NT2/D1 (cell line): Measurements from ENCODE around the gene GRM7.
"Not testable (repeated sequence)": the region's sequence is repeated elsewhere in the genome, so short reads cannot be mapped to it uniquely, and the experiment has no call there.

Experiments
- DNase-seq: peaks from one replicate; pipeline ENCODE4 v3.0.0-alpha.2; 2011; ENCODE audit warnings: low read depth, low spot score
- H3K27me3 ChIP-seq: 2 replicates; pipeline ENCODE4 v1.6.0; 2011; ENCODE audit warnings: mild to moderate bottlenecking; ENCODE audit not compliant: insufficient read length, insufficient read depth
- H3K36me3 ChIP-seq: 2 replicates; pipeline ENCODE4 v1.6.1; 2011; ENCODE audit warnings: mild to moderate bottlenecking, low read length, mixed read lengths; ENCODE audit not compliant: insufficient read depth, insufficient read length
- H3K4me1 ChIP-seq: 2 replicates; pipeline ENCODE4 v1.5.1; 2011; ENCODE audit not compliant: insufficient read depth, insufficient read length
- H3K4me3 ChIP-seq: 2 replicates; pipeline ENCODE4 v1.5.1; 2011; ENCODE audit warnings: low read depth; ENCODE audit not compliant: insufficient read length
- H3K9ac ChIP-seq: 2 replicates; pipeline ENCODE4 v1.6.0; 2011; ENCODE audit warnings: low read depth; ENCODE audit not compliant: insufficient read length
- H3K9me3 ChIP-seq: 2 replicates; pipeline ENCODE4 v1.5.1; 2011; ENCODE audit warnings: mild to moderate bottlenecking, low read length; ENCODE audit not compliant: insufficient read depth
- SUZ12 ChIP-seq: IDR thresholded peaks from 2 replicates; pipeline ENCODE4 v1.6.1; 2011; ENCODE audit not compliant: insufficient read length, insufficient read depth; ENCODE audit errors: extremely low read depth
- YY1 ChIP-seq: IDR thresholded peaks from 2 replicates; pipeline ENCODE4 v1.6.1; 2011; ENCODE audit not compliant: insufficient read length, insufficient read depth
- ZNF274 ChIP-seq: IDR thresholded peaks from 2 replicates; pipeline ENCODE4 v1.6.1; 2011; ENCODE audit warnings: mild to moderate bottlenecking, low read depth, low read length

Gene GRM7

DNA sequence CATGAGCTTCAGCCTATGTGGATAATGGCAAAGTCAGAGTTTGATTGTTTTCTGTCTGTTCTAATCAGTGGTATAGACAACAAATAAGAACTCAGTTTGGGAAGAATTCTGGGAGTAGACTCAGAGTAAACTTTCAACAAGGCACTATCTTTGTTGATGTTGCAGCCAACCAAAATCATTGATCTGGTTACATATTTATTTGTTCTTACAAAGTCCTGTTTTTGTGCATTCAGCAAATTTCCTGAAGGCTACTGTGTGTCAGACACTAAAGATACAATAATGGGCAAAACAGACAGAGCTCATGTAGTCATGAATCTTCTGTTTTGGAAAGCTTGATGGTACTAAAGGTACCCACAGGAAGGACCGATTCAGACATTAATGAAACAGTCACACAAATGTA, 55.0 kb downstream of the GRM7 start:
- no peaks in the 10 kb centered on the region for H3K9me3 ChIP-seq
- no peaks in the 10 kb centered on the region for H3K36me3 ChIP-seq
- no peak for DNase-seq
- H3K4me3 ChIP-seq: no peak overlapping the region
- TF ChIP-seq ZNF274: no peak
- TF ChIP-seq SUZ12: no peak
- TF ChIP-seq YY1: no peak
- H3K27me3 ChIP-seq: no peaks in the 10 kb centered on the region
- H3K9ac ChIP-seq: no peak overlapping the region
- no peaks in the 10 kb centered on the region for H3K4me1 ChIP-seq

DNA sequence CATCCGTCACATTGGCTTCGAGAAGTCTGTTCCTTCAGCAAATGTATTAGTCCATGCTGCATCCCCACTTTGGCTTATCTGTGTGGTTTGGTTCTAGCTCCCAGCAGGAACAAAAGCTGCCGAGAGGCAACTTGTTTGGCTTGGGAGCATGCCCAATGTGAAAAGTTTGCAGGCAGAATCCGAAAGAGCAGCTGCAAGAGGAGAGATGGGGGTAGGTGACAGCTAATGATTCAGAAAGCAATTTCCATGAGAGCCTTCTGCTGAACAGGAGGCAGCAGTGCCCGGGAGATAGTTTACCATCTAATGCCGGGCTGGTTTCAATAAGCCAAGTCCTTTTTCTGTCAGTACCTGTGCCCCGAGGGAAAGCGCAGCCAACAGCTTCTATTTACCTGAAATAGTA, 60.2 kb downstream of the GRM7 start:
- H3K4me3 ChIP-seq: no peak overlapping the region
- H3K9me3 ChIP-seq: no peaks in the 10 kb centered on the region
- H3K9ac ChIP-seq: no peak overlapping the region
- H3K36me3 ChIP-seq: no peaks in the 10 kb centered on the region
- H3K27me3 ChIP-seq: no peaks in the 10 kb centered on the region
- no peak for DNase-seq
- TF ChIP-seq ZNF274 (no peak), YY1 (no peak), SUZ12 (no peak)
- H3K4me1 ChIP-seq: no peaks in the 10 kb centered on the region

DNA sequence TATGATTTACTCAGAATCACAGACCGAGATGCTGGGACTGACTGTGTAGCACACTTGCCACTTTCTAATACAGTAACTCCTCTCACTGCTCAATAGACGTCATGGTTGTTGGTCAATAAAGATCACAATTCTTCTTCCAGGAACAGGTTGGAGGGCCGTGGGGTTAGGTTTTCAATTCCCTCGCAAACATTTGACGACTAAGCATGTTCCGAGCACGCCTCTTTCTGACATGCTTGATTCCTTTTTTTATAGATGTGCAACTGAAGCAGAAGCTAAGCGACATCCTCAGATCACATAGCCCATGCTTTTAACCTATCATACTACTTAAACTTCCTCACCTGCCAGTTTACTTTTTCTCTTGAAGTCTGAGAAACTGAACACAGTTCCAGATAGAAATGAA, 61.0 kb downstream of the GRM7 start:
- TF ChIP-seq SUZ12 (no peak), ZNF274 (no peak), YY1 (no peak)
- Histone ChIP-seq H3K36me3 (no peaks in the 10 kb centered on the region), H3K4me3 (no peak overlapping the region)

DNA sequence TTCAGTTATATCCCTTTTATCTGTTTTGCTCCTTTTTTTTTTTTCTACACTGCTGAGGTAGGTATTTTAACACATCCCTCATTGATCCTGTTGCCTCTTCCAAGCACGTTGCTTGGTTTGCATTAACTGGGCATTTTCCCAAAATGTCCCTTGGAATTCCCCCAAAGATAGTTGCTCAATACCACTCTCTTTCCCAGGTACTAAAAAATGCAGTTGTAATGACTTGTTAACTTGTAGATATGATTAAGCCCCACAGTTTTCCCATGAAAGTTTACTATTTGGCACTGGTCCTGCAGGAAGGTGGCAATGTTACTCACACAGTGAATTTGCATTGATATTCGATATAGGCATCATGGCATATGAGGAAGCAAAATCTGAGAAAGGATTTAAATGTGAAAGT, 67.1 kb downstream of the GRM7 start:
- no peak overlapping the region for H3K4me3 ChIP-seq

More for the DNA sequence above, 61.0 kb downstream of the GRM7 start:
- Histone ChIP-seq H3K27me3 (no peaks in the 10 kb centered on the region), H3K9me3 (no peaks in the 10 kb centered on the region), H3K4me1 (no peaks in the 10 kb centered on the region), H3K9ac (no peak overlapping the region)
- DNase-seq: no peak

GRCh38 chr3:6929918-6930317, 69.0 kb downstream of the GRM7 start:
- Histone ChIP-seq H3K9ac (no peak overlapping the region), H3K27me3 (no peaks in the 10 kb centered on the region), H3K4me3 (no peak overlapping the region), H3K4me1 (no peaks in the 10 kb centered on the region), H3K9me3 (no peaks in the 10 kb centered on the region), H3K36me3 (no peaks in the 10 kb centered on the region)
- DNase-seq: no peak
- TF ChIP-seq ZNF274 (no peak), SUZ12 (no peak), YY1 (no peak)

More for the DNA sequence above, 67.1 kb downstream of the GRM7 start:
- Histone ChIP-seq H3K27me3 (no peaks in the 10 kb centered on the region), H3K4me1 (no peaks in the 10 kb centered on the region), H3K9ac (no peak overlapping the region), H3K9me3 (no peaks in the 10 kb centered on the region), H3K36me3 (no peaks in the 10 kb centered on the region)
- TF ChIP-seq YY1 (no peak), SUZ12 (no peak), ZNF274 (no peak)
- no peak for DNase-seq

- H3K36me3 ChIP-seq, DNase-seq: not testable (repeated sequence)
Observed at GRCh38 chr3:6935418-6935817, 74.5 kb downstream of the GRM7 start.

DNA sequence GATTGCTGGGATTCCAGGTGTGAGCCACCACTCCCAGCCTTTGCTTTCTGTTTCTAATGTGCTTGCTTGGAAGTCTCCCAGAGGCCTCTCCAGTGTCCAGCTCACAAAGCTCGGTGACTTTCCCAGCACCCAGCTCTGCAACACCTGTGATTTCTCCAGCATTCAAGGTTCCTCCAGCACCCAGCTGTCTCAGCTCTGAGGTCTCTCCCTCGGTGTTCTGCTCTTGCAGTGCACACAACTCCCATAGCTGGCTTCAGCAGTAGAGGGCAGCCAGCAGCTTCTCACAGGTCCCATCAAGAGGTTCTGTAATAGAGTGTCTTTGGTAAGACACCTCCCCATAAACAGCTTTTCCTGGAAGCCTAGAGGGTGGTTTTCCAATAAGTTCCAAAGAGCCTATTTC, 75.1 kb downstream of the GRM7 start:
- H3K9ac ChIP-seq: no peak overlapping the region
- DNase-seq: no peak
- no peaks in the 10 kb centered on the region for H3K9me3 ChIP-seq
- TF ChIP-seq YY1: no peak
- TF ChIP-seq ZNF274: no peak
- no peak for TF ChIP-seq SUZ12
- H3K36me3 ChIP-seq: no peaks in the 10 kb centered on the region
- no peaks in the 10 kb centered on the region for H3K27me3 ChIP-seq
- no peak overlapping the region for H3K4me3 ChIP-seq
- no peaks in the 10 kb centered on the region for H3K4me1 ChIP-seq

More at GRCh38 chr3:6935418-6935817, 74.5 kb downstream of the GRM7 start:
- not testable (repeated sequence) for H3K9ac ChIP-seq, H3K9me3 ChIP-seq, H3K4me1 ChIP-seq, H3K27me3 ChIP-seq, H3K4me3 ChIP-seq

DNA sequence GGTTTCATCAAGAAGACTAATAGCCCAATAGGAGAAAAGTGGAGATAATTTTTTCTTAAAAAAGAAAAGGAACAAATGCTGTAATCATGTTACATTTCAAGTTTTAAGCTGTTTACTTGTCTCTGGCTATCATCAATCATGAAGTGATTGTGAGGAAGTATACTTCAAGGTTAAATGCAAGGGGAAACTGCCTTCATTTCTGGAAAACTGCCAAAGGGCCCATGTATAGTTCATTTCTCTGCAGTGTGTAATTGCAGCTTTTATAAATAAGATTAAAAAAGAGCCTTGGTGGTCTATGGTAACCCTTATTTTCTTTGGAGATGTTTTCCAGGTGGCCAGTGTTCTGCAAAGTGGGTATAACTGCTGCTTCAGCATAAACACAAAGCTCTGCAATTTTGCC, 101.9 kb downstream of the GRM7 start:
- no peak overlapping the region for H3K9ac ChIP-seq
- H3K4me3 ChIP-seq: no peak overlapping the region
- H3K27me3 ChIP-seq: no peaks in the 10 kb centered on the region
- no peaks in the 10 kb centered on the region for H3K36me3 ChIP-seq
- TF ChIP-seq YY1: no peak
- TF ChIP-seq ZNF274: no peak
- no peak for TF ChIP-seq SUZ12
- no peaks in the 10 kb centered on the region for H3K4me1 ChIP-seq
- DNase-seq: no peak
- H3K9me3 ChIP-seq: no peaks in the 10 kb centered on the region
